ENCODE data around the gene POU4F2. TPM values are rescaled to one million over a fixed set of nuclear protein-coding genes. Genes with fewer than 3 reads are reported as not detected.

Gene POU4F2
- total RNA-seq, 1 donor from 2014 or later: not detected

- peaks cover 4% of the 10 kb centered on the region for H3K9me3 Mint-ChIP-seq
- no peak overlapping the region for H3K27ac Mint-ChIP-seq
- DNase-seq (ENCODE audit: low spot score in 2 of 2, unreplicated experiment in 2 of 2): no peak
- H3K36me3 Mint-ChIP-seq: no peaks in the 10 kb centered on the region
- TF ChIP-seq, protein P1, sequence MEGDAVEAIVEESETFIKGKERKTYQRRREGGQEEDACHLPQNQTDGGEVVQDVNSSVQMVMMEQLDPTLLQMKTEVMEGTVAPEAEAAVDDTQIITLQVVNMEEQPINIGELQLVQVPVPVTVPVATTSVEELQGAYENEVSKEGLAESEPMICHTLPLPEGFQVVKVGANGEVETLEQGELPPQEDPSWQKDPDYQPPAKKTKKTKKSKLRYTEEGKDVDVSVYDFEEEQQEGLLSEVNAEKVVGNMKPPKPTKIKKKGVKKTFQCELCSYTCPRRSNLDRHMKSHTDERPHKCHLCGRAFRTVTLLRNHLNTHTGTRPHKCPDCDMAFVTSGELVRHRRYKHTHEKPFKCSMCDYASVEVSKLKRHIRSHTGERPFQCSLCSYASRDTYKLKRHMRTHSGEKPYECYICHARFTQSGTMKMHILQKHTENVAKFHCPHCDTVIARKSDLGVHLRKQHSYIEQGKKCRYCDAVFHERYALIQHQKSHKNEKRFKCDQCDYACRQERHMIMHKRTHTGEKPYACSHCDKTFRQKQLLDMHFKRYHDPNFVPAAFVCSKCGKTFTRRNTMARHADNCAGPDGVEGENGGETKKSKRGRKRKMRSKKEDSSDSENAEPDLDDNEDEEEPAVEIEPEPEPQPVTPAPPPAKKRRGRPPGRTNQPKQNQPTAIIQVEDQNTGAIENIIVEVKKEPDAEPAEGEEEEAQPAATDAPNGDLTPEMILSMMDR (IDR thresholded peaks at IDR 0.05; ENCODE audit: unreplicated experiment): no peak
- peaks cover 23% of the 10 kb centered on the region for H3K4me1 Mint-ChIP-seq
- H3K4me3 Mint-ChIP-seq: no peak overlapping the region
- H3K27me3 Mint-ChIP-seq (ENCODE audit: low read depth): peaks cover 99% of the 10 kb centered on the region
Observed at GRCh38 chr4:146640465-146641061, 1.9 kb downstream of the POU4F2 start.

DNA sequence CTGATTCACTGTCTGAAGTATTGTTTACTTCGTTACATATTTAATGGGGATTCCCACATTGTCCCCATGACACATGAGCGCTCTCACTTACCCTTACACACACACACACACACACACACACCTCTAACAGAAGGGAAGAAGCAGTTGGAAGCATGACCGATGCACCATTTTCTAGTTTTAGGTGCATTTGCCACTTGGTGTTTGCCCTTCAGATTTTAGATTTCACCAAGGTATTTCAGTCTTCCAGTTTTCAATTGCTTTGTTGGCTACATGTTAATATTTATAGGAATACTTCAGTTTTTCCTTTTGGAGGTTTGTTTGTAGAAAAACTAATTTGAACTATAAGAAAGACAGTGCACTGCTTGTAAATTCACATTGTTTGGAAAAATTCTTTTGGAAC, 3.1 kb downstream of the POU4F2 start:
- DNase-seq (ENCODE audit: low spot score in 2 of 2, unreplicated experiment in 2 of 2): no peak
- Mint-ChIP-seq H3K27me3 (ENCODE audit: low read depth) (peaks cover 99% of the 10 kb centered on the region), H3K36me3 (no peaks in the 10 kb centered on the region), H3K4me1 (peaks cover 22% of the 10 kb centered on the region), H3K4me3 (no peak overlapping the region), H3K9me3 (peaks cover 4% of the 10 kb centered on the region), H3K27ac (no peak overlapping the region)
- TF ChIP-seq, protein P1 (IDR thresholded peaks at IDR 0.05; ENCODE audit: unreplicated experiment): no peak

DNA sequence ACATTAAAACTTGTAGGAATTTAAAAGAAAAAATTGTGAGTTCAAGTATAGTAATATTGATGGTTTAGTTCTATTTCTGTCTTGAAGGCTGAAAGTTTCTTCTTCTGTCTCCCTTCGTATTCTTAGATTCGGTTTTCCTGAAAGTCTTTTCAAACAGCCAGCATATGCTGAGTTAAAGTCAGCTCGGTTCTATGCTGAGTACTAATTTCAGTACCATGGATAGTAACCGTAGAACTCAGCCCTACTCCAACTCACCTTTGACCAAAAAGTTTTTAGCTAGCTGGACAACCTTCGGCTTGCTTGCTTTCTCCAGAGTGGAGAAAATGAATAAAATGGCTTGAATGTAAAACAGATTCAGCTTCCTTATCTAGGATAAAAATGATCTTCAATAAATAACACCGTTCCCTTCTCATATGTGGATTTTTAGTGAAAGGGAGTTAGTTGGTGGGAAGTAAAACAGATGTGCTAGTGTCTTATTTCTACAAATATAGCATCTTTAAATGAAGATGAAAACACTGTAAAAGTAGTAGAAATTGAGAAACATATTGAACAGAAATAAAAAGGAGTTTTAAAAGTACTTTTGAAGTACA, 5.2 kb downstream of the POU4F2 start:
- TF ChIP-seq, protein P1 (IDR thresholded peaks at IDR 0.05; ENCODE audit: unreplicated experiment): no peak
- Mint-ChIP-seq H3K4me1 (peaks cover 10% of the 10 kb centered on the region), H3K9me3 (peaks cover 4% of the 10 kb centered on the region), H3K27ac (no peak overlapping the region), H3K36me3 (no peaks in the 10 kb centered on the region), H3K4me3 (no peak overlapping the region), H3K27me3 (ENCODE audit: low read depth) (peaks cover 99% of the 10 kb centered on the region)
- DNase-seq (ENCODE audit: low spot score in 2 of 2, unreplicated experiment in 2 of 2): no peak

DNA sequence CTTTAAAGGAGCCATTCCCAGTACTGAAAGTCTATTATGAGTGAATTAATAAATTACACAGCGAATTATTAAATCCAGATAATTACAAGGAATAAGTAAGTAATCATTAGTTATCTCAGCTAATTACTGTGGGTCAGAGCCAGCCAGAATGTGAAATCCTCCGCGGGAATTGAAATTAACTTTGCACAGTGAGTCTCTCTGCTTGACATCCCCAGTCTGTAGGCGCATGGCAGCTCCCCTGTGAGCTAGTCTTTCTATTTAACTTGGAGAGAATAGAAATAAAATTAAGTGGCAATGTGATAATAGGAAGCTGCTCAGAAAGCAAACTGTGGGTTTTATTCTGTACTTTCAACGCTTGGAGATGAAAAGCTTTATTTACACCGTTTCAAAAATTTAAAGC, 7.2 kb downstream of the POU4F2 start:
- Mint-ChIP-seq H3K4me3 (no peak overlapping the region), H3K36me3 (no peaks in the 10 kb centered on the region), H3K9me3 (peaks cover 4% of the 10 kb centered on the region), H3K27me3 (ENCODE audit: low read depth) (peaks cover 100% of the 10 kb centered on the region), H3K4me1 (no peaks in the 10 kb centered on the region), H3K27ac (no peak overlapping the region)
- TF ChIP-seq, protein P1 (IDR thresholded peaks at IDR 0.05; ENCODE audit: unreplicated experiment): no peak
- no peak for DNase-seq (ENCODE audit: low spot score in 2 of 2, unreplicated experiment in 2 of 2)

GRCh38 chr4:146646593-146647325, 8.1 kb downstream of the POU4F2 start:
- H3K36me3 Mint-ChIP-seq: no peaks in the 10 kb centered on the region
- H3K27me3 Mint-ChIP-seq (ENCODE audit: low read depth): peaks cover 100% of the 10 kb centered on the region
- no peak overlapping the region for H3K4me3 Mint-ChIP-seq
- DNase-seq (ENCODE audit: low spot score in 2 of 2, unreplicated experiment in 2 of 2): no peak
- TF ChIP-seq, protein P1 (IDR thresholded peaks at IDR 0.05; ENCODE audit: unreplicated experiment): no peak
- H3K4me1 Mint-ChIP-seq: no peaks in the 10 kb centered on the region
- no peak overlapping the region for H3K27ac Mint-ChIP-seq
- peaks cover 4% of the 10 kb centered on the region for H3K9me3 Mint-ChIP-seq
